Measurements from ENCODE around the gene P2RX3.

DNA sequence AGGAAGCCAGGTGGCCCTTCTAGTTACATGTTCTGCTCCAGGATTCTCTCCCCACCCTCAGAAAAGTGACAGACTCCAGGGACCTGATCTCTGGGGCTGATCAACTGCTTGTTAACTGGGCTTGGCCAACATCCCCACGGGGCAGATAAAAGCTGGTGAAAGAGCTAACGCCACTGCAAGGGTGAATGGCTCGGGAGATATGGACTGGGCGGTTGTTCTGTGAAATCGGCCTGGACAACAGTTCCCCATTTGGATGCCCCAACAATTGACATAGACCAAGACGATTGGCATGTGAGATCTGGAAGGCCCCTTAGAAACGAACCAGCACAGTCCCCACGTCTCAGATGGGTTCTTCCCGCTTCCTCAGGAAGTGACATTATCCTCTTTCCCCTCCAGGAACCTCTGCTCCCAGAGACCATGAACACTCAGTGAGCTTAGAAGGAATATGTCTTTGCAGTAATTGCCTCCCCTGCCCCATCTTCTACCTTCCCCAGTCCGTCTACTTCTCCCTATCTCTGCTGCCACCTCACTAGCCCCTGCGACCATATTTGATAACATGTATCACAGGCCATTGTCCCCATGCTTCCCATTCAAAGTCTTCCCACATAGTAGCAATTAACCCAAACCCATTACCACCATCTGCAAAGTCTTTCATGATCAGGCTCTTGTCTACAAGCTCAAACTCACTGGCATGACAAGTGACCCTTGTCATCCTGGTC, 57.9 kb downstream of the P2RX3 start:
- TF ChIP-seq, protein P1, sequence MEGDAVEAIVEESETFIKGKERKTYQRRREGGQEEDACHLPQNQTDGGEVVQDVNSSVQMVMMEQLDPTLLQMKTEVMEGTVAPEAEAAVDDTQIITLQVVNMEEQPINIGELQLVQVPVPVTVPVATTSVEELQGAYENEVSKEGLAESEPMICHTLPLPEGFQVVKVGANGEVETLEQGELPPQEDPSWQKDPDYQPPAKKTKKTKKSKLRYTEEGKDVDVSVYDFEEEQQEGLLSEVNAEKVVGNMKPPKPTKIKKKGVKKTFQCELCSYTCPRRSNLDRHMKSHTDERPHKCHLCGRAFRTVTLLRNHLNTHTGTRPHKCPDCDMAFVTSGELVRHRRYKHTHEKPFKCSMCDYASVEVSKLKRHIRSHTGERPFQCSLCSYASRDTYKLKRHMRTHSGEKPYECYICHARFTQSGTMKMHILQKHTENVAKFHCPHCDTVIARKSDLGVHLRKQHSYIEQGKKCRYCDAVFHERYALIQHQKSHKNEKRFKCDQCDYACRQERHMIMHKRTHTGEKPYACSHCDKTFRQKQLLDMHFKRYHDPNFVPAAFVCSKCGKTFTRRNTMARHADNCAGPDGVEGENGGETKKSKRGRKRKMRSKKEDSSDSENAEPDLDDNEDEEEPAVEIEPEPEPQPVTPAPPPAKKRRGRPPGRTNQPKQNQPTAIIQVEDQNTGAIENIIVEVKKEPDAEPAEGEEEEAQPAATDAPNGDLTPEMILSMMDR (IDR thresholded peaks at IDR 0.05) = no peak
- TF ChIP-seq POLR2A (IDR thresholded peaks at IDR 0.05) (no peak), POLR2AphosphoS5 (IDR thresholded peaks at IDR 0.05) (no peak)

Data from prostate gland (tissue), 2 donors.